ENCODE measurements around the gene DTD1. TPM values are rescaled to one million over a fixed set of nuclear protein-coding genes. Genes with fewer than 3 reads are reported as not detected.
A peak's percentile ranks its signal among the peaks of the same experiment; 100 is the strongest.
"Not testable (repeated sequence)": the region's sequence is repeated elsewhere in the genome, so short reads cannot be mapped to it uniquely, and the experiment has no call there.

Gene DTD1
- total RNA-seq, 8 experiments from 2014 or later = 44.4 to 163 (median 110) TPM

DNA sequence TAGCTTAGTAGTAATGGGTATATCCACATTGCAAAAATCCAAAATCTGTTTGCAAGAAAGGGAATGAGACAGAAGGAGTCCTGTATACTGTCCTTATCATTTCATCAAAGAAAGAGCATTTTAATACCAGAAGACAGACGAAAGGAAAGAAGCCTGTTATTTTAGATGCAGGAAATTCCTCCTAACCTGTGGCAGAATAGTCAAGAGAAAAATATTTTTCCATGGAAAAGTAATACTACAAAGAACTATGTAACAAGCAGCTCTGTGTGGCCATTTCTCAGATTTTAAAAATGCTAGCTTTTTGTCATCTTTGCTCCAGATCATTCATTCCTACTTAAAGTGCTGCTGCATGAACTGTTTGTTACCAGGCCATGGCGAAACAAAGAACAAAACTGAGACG is 152.9 kb downstream of the DTD1 start:
- in situ Hi-C loops (cut with MboI; ENCODE audit: low pct_unique_long_range_greater_than_20kb in 2 of 9, low sequenced_read_pairs in 9 of 9, unreplicated experiment in 9 of 9) = no loop called here
- no peak for ATAC-seq (replicated peaks in 6 of 8)
- WGBS, 10 experiments = 40 to 100% (median 91%) methylated on average over 1 to 3 of the region's 3 CpGs; no CpG with 5 or more reads in 1 of the 10 experiments
- H3K27ac ChIP-seq = no peak overlapping the region
- peaks cover 14 to 18% of the 10 kb centered on the region in 2 donors for H3K4me1 ChIP-seq (replicated peaks in 1 of 2)
- no peak overlapping the region for H3K4me3 ChIP-seq

- Histone ChIP-seq H3K4me1 (replicated peaks in 1 of 2) (peaks cover 14 to 18% of the 10 kb centered on the region in 2 donors), H3K27ac (no peak overlapping the region), H3K4me3 (no peak overlapping the region)
- 57 to 93% (median 77%) methylated on average over 1 to 3 of the region's 3 CpGs; no CpG with 5 or more reads in 5 of the 10 experiments for whole genome bisulfite sequencing, 10 experiments
- no peak for ATAC-seq (replicated peaks in 6 of 8)
- in situ Hi-C loops (cut with MboI; ENCODE audit: low pct_unique_long_range_greater_than_20kb in 2 of 9, low sequenced_read_pairs in 9 of 9, unreplicated experiment in 9 of 9) = no loop called here
Measured at GRCh38 chr20:18742841-18743240, 155.0 kb downstream of the DTD1 start.

DNA sequence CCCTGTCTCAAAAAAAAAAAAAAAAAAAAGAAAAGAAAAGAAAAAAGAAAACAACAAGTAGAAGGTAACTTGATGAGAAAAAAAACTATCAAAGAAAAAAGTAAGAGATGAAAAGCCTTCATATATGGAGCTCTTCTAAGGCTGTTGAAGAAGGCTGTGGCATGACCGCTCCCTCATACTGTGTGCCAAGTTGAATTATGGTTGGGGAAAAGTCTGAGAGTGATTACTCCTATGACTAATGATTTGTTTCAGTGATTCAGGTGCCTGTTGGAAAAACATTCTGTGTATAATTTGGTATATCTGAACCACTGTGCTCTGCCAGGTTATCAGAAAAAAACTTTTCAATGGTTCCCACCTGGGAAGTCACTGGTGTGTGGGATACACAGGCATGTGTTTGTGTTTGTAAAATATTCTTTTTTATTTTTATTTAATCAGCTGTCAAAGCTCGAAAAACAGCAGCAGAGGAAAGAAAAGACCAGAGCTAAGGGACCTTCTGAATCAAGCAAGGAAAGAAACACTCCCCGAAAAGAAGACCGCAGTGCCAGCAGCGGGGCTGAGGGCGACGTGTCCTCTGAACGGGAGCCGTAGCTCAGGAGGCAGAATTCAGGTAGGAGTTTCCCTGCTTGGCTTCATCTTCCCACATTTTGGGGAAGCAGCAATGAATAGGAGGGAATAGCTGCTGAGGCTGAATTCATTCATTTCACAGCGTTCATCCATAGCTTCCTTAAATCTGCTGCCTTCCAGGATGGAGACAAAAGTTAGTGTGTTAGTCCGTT is 156.0 kb downstream of the DTD1 start:
- in situ Hi-C loops (cut with MboI; ENCODE audit: low pct_unique_long_range_greater_than_20kb in 2 of 9, low sequenced_read_pairs in 9 of 9, unreplicated experiment in 9 of 9) = no loop called here
- no peak for ATAC-seq (replicated peaks in 6 of 8)
- H3K4me3 ChIP-seq = no peak overlapping the region
- WGBS, 10 experiments = 69 to 98% (median 91%) methylated on average over 1 to 10 of the region's 11 CpGs
- no peak overlapping the region for H3K27ac ChIP-seq
- H3K4me1 ChIP-seq (replicated peaks in 1 of 2) = peaks cover 15 to 18% of the 10 kb centered on the region in 2 donors

DNA sequence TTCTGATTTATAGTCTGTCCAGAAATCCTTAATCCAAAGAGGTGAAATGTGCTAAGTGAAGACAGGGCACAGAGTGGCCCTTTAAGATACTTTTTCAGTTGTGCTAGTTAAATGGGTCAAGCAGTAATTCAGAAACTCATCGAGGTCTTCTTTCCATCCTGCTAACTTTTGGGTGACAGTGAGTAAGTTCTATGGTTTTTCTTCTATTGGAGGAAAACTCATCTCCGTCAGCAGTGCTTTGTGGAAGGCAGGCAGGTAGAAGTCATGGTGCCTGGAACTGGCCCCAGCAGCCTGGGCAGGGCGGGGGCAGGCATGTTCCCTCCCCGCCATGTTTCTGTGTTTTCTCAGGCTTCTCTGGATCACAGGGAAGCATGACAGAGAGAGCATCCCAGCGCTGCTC is 159.2 kb downstream of the DTD1 start:
- no peak for ATAC-seq (replicated peaks in 6 of 8)
- H3K4me1 ChIP-seq (replicated peaks in 1 of 2) = peaks cover 19% of the 10 kb centered on the region in 2 donors
- in situ Hi-C loops (cut with MboI; ENCODE audit: low pct_unique_long_range_greater_than_20kb in 2 of 9, low sequenced_read_pairs in 9 of 9, unreplicated experiment in 9 of 9) = no loop called here
- no peak overlapping the region for H3K4me3 ChIP-seq
- WGBS, 10 experiments = 63 to 100% (median 88%) methylated on average over 1 to 5 of the region's 5 CpGs; no CpG with 5 or more reads in 3 of the 10 experiments
- H3K27ac ChIP-seq = no peak overlapping the region

- in situ Hi-C loops (cut with MboI; ENCODE audit: low pct_unique_long_range_greater_than_20kb in 2 of 9, low sequenced_read_pairs in 9 of 9, unreplicated experiment in 9 of 9) = no loop called here
- WGBS, 10 experiments = 90 to 100% (median 96%) methylated on average over 1 to 4 of the region's 5 CpGs; no CpG with 5 or more reads in 6 of the 10 experiments
- no peak overlapping the region for H3K4me3 ChIP-seq
- peaks cover 19% of the 10 kb centered on the region in 2 donors for H3K4me1 ChIP-seq (replicated peaks in 1 of 2)
- no peak for ATAC-seq (replicated peaks in 6 of 8)
- H3K27ac ChIP-seq = no peak overlapping the region
Measured at GRCh38 chr20:18748987-18749386, 161.1 kb downstream of the DTD1 start.

- no peak overlapping the region for H3K4me3 ChIP-seq
- in situ Hi-C loops (cut with MboI; ENCODE audit: low pct_unique_long_range_greater_than_20kb in 2 of 9, low sequenced_read_pairs in 9 of 9, unreplicated experiment in 9 of 9) = no loop called here
- ATAC-seq (replicated peaks in 6 of 8) = peak in 2 of 8 experiments; percentile 9 to 18
- 60 to 100% (median 96%) methylated on average over 1 to 3 of the region's 7 CpGs; no CpG with 5 or more reads in 6 of the 10 experiments for WGBS, 10 experiments
- H3K27ac ChIP-seq = no peak overlapping the region
- peaks cover 19% of the 10 kb centered on the region in 2 donors for H3K4me1 ChIP-seq (replicated peaks in 1 of 2)
Measured at GRCh38 chr20:18749528-18749927, 161.7 kb downstream of the DTD1 start.

GRCh38 chr20:18750735-18751134 is 162.9 kb downstream of the DTD1 start:
- WGBS, 10 experiments = no CpG with 5 or more reads among the region's 1 CpG
- peak in 4 of 8 experiments; percentile 7 to 67 (median 34) for ATAC-seq (replicated peaks in 6 of 8)
- peak overlapping the region; percentile 28 to 54 for H3K27ac ChIP-seq

DNA sequence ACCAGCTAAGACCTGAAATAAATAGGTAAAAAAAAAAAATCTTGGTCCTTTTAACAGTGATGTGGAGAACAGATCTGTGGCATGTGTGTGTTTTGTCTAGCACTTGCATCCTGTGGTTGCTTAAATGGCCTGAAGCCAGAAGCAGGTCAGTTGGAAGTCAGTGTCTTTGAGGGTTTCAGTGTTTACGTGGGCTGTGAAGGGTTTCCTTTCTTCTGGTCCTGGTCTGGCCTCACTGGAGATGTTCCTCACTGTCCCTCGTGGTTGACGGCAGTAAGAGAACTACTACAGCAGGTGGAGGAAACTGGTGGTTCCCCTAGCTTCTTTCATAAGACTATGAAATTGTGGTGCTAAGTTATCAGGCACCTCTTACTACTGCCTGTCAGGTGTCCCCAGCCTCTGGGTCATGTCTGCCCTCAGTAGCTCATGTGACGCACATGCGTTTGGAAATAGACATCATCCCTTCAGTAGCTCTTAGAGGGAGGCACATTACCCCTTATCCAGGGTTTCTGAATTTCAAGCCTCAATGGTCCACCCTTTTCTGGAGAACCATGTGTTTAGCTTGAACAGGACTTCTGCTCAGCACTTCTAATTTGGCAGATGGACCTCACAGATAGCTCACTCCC is 166.3 kb downstream of the DTD1 start:
- no peak overlapping the region for H3K27ac ChIP-seq
- no peak overlapping the region for H3K4me3 ChIP-seq
- 44 to 100% (median 73%) methylated on average over 1 to 5 of the region's 5 CpGs; no CpG with 5 or more reads in 2 of the 10 experiments for WGBS, 10 experiments
- no peak for ATAC-seq (replicated peaks in 6 of 8)
- in situ Hi-C loops (cut with MboI; ENCODE audit: low pct_unique_long_range_greater_than_20kb in 2 of 9, low sequenced_read_pairs in 9 of 9, unreplicated experiment in 9 of 9) = no loop called here
- H3K4me1 ChIP-seq (replicated peaks in 1 of 2) = peaks cover 16 to 19% of the 10 kb centered on the region in 2 donors

More at GRCh38 chr20:18750735-18751134, 162.9 kb downstream of the DTD1 start:
- Histone ChIP-seq H3K4me1 (replicated peaks in 1 of 2) (peaks cover 19% of the 10 kb centered on the region in 2 donors), H3K4me3 (no peak overlapping the region)
- in situ Hi-C loops (cut with MboI; ENCODE audit: low pct_unique_long_range_greater_than_20kb in 2 of 9, low sequenced_read_pairs in 9 of 9, unreplicated experiment in 9 of 9) = no loop called here

- ATAC-seq (replicated peaks in 6 of 8) = peak in 2 of 8 experiments; percentile 37 to 66
- WGBS, 10 experiments = 87 to 100% (median 100%) methylated on average over 1 to 3 of the region's 3 CpGs; no CpG with 5 or more reads in 4 of the 10 experiments
- H3K4me3 ChIP-seq = no peak overlapping the region
- no peak overlapping the region for H3K27ac ChIP-seq
- peaks cover 14 to 15% of the 10 kb centered on the region in 2 donors for H3K4me1 ChIP-seq (replicated peaks in 1 of 2)
- in situ Hi-C loops (cut with MboI; ENCODE audit: low pct_unique_long_range_greater_than_20kb in 2 of 9, low sequenced_read_pairs in 9 of 9, unreplicated experiment in 9 of 9) = no loop called here
Measured at GRCh38 chr20:18754653-18755045, 166.8 kb downstream of the DTD1 start.

DNA sequence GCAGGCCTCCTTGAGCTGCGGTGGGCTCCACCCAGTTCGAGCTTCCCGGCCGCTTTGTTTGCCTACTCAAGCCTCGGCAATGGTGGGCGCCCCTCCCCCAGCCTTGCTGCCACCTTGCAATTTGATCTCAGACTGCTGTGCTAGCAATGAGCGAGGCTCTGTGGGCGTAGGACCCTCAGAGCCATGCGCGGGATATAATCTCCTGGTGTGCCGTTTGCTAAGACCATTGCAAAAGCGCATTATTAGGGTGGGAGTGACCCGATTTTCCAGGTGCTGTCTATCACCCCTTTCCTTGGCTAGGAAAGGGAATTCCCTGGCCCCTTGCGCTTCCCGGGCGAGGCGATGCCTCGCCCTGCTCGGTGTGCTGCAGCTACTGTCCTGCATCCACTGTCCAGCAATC is 173.0 kb downstream of the DTD1 start:
- H3K27ac ChIP-seq; H3K4me1 ChIP-seq (replicated peaks in 1 of 2); in situ Hi-C loops (cut with MboI; ENCODE audit: low pct_unique_long_range_greater_than_20kb in 2 of 9, low sequenced_read_pairs in 9 of 9, unreplicated experiment in 9 of 9); ATAC-seq (replicated peaks in 6 of 8); H3K4me3 ChIP-seq: not testable (repeated sequence)
- WGBS, 10 experiments = 90 to 100% (median 96%) methylated on average over 1 to 8 of the region's 19 CpGs; no CpG with 5 or more reads in 4 of the 10 experiments

GRCh38 chr20:18767676-18768075 is 179.8 kb downstream of the DTD1 start:
- Histone ChIP-seq H3K27ac (no peak overlapping the region), H3K4me3 (no peak overlapping the region), H3K4me1 (replicated peaks in 1 of 2) (no peaks in the 10 kb centered on the region)
- in situ Hi-C loops (cut with MboI; ENCODE audit: low pct_unique_long_range_greater_than_20kb in 2 of 9, low sequenced_read_pairs in 9 of 9, unreplicated experiment in 9 of 9) = no loop called here
- no peak for ATAC-seq (replicated peaks in 6 of 8)
- WGBS, 10 experiments = 25 to 100% (median 72%) methylated on average over 1 to 3 of the region's 5 CpGs; no CpG with 5 or more reads in 2 of the 10 experiments

- Histone ChIP-seq H3K27ac (no peak overlapping the region), H3K4me3 (no peak overlapping the region), H3K4me1 (replicated peaks in 1 of 2) (peaks cover 0 to 2% of the 10 kb centered on the region in 2 donors)
- in situ Hi-C loops (cut with MboI; ENCODE audit: low pct_unique_long_range_greater_than_20kb in 2 of 9, low sequenced_read_pairs in 9 of 9, unreplicated experiment in 9 of 9) = no loop called here
- ATAC-seq (replicated peaks in 6 of 8) = peak in 2 of 8 experiments; percentile 41 to 51
- WGBS, 10 experiments = 57 to 100% (median 83%) methylated on average over 1 of the region's 1 CpG; no CpG with 5 or more reads in 2 of the 10 experiments
Measured at GRCh38 chr20:18773566-18773965, 185.7 kb downstream of the DTD1 start.

DNA sequence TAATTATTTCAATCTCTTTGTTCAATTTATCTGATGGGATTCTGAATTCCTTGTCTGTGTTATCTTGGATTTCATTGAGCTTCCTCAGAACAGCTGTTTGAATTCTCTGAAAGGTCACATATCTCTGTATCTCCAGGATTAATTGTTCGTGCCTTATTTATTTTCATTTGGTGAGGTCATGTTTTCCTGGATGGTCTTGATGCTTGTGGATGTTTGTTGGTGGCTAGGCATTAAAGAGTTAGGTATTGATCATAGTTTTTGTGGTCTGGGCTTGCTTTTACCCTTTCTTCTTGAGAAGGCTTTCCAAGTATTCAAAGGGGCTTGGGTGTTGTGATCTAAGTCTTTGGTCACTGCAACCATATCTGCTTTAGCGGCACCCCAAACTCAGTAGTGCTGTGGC is 186.4 kb downstream of the DTD1 start:
- peaks cover 5 to 8% of the 10 kb centered on the region in 2 donors for H3K4me1 ChIP-seq (replicated peaks in 1 of 2)
- no peak overlapping the region for H3K4me3 ChIP-seq
- in situ Hi-C loops (cut with MboI; ENCODE audit: low pct_unique_long_range_greater_than_20kb in 2 of 9, low sequenced_read_pairs in 9 of 9, unreplicated experiment in 9 of 9) = no loop called here
- 56 to 100% (median 94%) methylated on average over 1 to 2 of the region's 2 CpGs; no CpG with 5 or more reads in 2 of the 10 experiments for WGBS, 10 experiments
- no peak overlapping the region for H3K27ac ChIP-seq
- no peak for ATAC-seq (replicated peaks in 6 of 8)

Data from motor neuron (in vitro differentiated cells).